ENCODE results near the gene TATDN2. TPM values are rescaled to one million over a fixed set of nuclear protein-coding genes. Genes with fewer than 3 reads are reported as not detected.
A peak's percentile ranks its signal among the peaks of the same experiment; 100 is the strongest.

The TATDN2 gene
- total and polyA plus RNA-seq, 2 donors from 2014 or later, result 15.5 to 31.8 TPM

DNA sequence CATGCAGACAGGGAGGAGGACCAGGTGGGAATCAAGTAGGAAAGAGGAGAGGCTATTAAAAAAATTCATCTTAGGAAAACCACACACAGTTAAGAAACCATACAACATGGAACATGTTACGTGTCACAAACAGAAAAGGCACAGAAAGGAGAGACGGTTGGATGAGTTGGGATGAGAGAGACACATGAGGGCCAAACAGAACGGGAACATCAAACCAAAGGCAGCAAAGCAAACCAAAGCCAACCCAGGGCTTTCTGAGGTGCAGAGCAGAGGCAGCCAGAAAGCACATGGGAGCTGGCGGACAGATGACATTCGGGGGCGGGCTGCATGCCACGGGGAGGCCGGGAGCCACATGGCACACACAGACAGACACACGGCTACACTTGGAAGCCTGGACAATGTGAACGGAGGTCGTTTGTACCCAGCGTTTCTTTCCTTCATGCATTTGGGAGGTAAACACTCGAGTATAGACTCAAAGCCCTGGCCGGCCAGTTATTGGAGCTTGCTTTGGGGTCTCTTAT lies 81.3 kb downstream of the TATDN2 start:
- no peak for FAIRE-seq
- no peak overlapping the region for H3K9ac ChIP-seq (ENCODE audit: low read length in 3 of 3)
- intact Hi-C loops (cut with DNase I), result no loop called here
- no peak for TF ChIP-seq CTCF (IDR thresholded peaks at IDR 0.05; ENCODE audit: borderline replicate concordance, extremely low read depth, insufficient read depth)
- no peaks in the 10 kb centered on the region for H3K9me3 ChIP-seq (ENCODE audit: control insufficient read depth in 2 of 3, insufficient read depth in 1 of 3, low read length in 3 of 3)
- peak in 1 of 5 donors; percentile 9 for DNase-seq
- H3K4me3 ChIP-seq (ENCODE audit: low read length in 3 of 3), result no peak overlapping the region
- peaks cover 7% of the 10 kb centered on the region for H3K27me3 ChIP-seq (ENCODE audit: control insufficient read depth, insufficient read depth, low read length)
- H3K4me1 ChIP-seq (ENCODE audit: control insufficient read depth in 2 of 3, insufficient read depth in 2 of 3, low read depth in 1 of 3, low read length in 3 of 3), result no peaks in the 10 kb centered on the region
- H3K36me3 ChIP-seq (ENCODE audit: control insufficient read depth in 2 of 3, insufficient read depth in 3 of 3, low read length in 3 of 3), result no peaks in the 10 kb centered on the region
- H3K27ac ChIP-seq (ENCODE audit: low read depth in 2 of 2, low read length in 2 of 2), result no peak overlapping the region

DNA sequence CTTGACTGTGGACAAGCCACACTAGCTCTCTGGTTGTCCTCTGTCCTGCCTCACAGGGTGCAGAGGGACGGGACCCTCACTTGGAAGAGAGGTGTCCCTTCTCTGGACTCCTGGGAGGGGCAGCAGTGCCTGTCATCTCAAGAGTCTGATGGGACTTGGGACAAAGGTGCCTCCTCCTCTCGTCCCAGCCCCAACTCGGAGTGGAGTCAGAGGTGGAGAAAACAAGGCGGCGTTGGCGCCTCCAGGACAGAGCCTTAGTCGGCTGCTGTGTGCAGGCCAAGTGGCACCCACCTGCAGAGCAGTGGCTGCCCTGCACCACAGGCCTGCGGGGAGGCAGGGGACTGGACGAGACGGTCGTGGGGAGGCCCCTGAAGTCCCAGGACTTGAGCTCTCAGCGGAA lies 82.1 kb downstream of the TATDN2 start:
- TF ChIP-seq CTCF (IDR thresholded peaks at IDR 0.05; ENCODE audit: borderline replicate concordance, extremely low read depth, insufficient read depth), result no peak
- peak in 1 of 5 donors; percentile 39 for DNase-seq
- H3K4me1 ChIP-seq (ENCODE audit: control insufficient read depth in 2 of 3, insufficient read depth in 2 of 3, low read depth in 1 of 3, low read length in 3 of 3), result no peaks in the 10 kb centered on the region
- FAIRE-seq, result no peak
- H3K36me3 ChIP-seq (ENCODE audit: control insufficient read depth in 2 of 3, insufficient read depth in 3 of 3, low read length in 3 of 3), result no peaks in the 10 kb centered on the region
- no peak overlapping the region for H3K9ac ChIP-seq (ENCODE audit: low read length in 3 of 3)
- no peaks in the 10 kb centered on the region for H3K9me3 ChIP-seq (ENCODE audit: control insufficient read depth in 2 of 3, insufficient read depth in 1 of 3, low read length in 3 of 3)
- H3K4me3 ChIP-seq (ENCODE audit: low read length in 3 of 3), result no peak overlapping the region
- peaks cover 7% of the 10 kb centered on the region for H3K27me3 ChIP-seq (ENCODE audit: control insufficient read depth, insufficient read depth, low read length)
- intact Hi-C loops (cut with DNase I), result no loop called here
- H3K27ac ChIP-seq (ENCODE audit: low read depth in 2 of 2, low read length in 2 of 2), result no peak overlapping the region

Small RNAs within 50 kb of the gene (microRNA-seq; reads per million reads assigned to microRNA genes)
- not detected for gene MIR378B

Other genes starting within 250 kb of the TATDN2 start
- gene FANCD2, start 222.0 kb upstream of the TATDN2 start, total RNA-seq, result 4.8 TPM
- gene FANCD2, start 222.0 kb upstream of the TATDN2 start, polyA plus RNA-seq (ENCODE audit: insufficient read depth, low read depth, low replicate concordance), result 0.86 TPM
- not detected for gene FANCD2OS, start 140.2 kb upstream of the TATDN2 start, total RNA-seq
- not detected for gene FANCD2OS, start 140.2 kb upstream of the TATDN2 start, polyA plus RNA-seq (ENCODE audit: insufficient read depth, low read depth, low replicate concordance)
- 130 TPM for gene BRK1, start 132.8 kb upstream of the TATDN2 start, total RNA-seq
- 308 TPM for gene BRK1, start 132.8 kb upstream of the TATDN2 start, polyA plus RNA-seq (ENCODE audit: insufficient read depth, low read depth, low replicate concordance)
- gene VHL, start 106.7 kb upstream of the TATDN2 start, total RNA-seq, result 40.0 TPM
- 11.7 TPM for gene VHL, start 106.7 kb upstream of the TATDN2 start, polyA plus RNA-seq (ENCODE audit: insufficient read depth, low read depth, low replicate concordance)
- 8.9 TPM for gene IRAK2, start 83.5 kb upstream of the TATDN2 start, total RNA-seq
- gene IRAK2, start 83.5 kb upstream of the TATDN2 start, polyA plus RNA-seq (ENCODE audit: insufficient read depth, low read depth, low replicate concordance), result 1.2 TPM
- 1.2 TPM for gene GHRL, start 44.5 kb downstream of the TATDN2 start, total RNA-seq
- 0.73 TPM for gene GHRL, start 44.5 kb downstream of the TATDN2 start, polyA plus RNA-seq (ENCODE audit: insufficient read depth, low read depth, low replicate concordance)
- gene SEC13, start 72.7 kb downstream of the TATDN2 start, total RNA-seq, result 81.2 TPM
- 136 TPM for gene SEC13, start 72.7 kb downstream of the TATDN2 start, polyA plus RNA-seq (ENCODE audit: insufficient read depth, low read depth, low replicate concordance)

Measured in kidney (tissue), 14 donors.